ENCODE measurements around the gene SPOCK2. TPM values are rescaled to one million over a fixed set of nuclear protein-coding genes. Genes with fewer than 3 reads are reported as not detected.

The SPOCK2 gene
- total and polyA plus RNA-seq, 2 of the 4 experiments (the other 2 are of a cell fraction) = 0.02 TPM; not detected in 1

DNA sequence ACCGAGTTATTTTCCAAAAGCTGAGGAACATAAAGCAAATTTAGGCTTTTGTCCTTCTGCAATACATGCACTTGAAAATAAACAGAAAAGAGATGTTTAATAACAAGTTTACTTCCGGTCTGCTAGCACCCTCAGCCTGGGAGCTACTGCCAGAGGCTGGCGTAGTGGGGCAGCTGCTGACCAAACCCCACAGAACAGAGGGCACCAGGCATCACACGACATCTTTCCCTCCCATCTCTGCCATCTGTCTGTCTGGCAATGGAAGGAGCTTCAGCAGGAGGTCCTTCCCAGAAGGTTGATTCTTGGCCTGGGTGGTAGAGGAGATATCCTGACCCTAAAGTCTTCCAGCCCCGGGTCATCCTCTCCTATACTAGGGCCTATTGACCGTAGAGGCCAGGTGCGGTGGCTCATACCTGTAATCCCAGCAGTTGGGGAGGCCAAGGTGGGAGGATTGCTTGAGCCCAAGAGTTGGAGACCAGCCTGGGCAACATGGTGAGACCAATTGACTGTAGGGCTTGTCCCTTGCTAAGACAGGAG, 76.3 kb downstream of the SPOCK2 start:
- intact Hi-C loops (cut with micrococcal nuclease) = no loop called here
- TF ChIP-seq NFE2L2 (IDR thresholded peaks at IDR 0.05; ENCODE audit: low read depth, low read length) (no peak), CTCF (conservative IDR thresholded peaks at IDR 0.05; ENCODE audit: low read depth, low read length) (no peak), RFX5 (IDR thresholded peaks at IDR 0.05; ENCODE audit: low read depth, low read length) (no peak), CHD1 (IDR thresholded peaks at IDR 0.05; ENCODE audit: low read depth, low read length) (no peak), RCOR1 (IDR thresholded peaks at IDR 0.05; ENCODE audit: insufficient replicate concordance, low read length) (no peak), POLR2A (IDR thresholded peaks at IDR 0.05; ENCODE audit: low read depth, low read length) (no peak), ELK1 (IDR thresholded peaks at IDR 0.05; ENCODE audit: borderline replicate concordance, low read depth, low read length) (no peak), MAZ (IDR thresholded peaks at IDR 0.05; ENCODE audit: borderline replicate concordance, low read depth, low read length) (no peak), MXI1 (IDR thresholded peaks at IDR 0.05; ENCODE audit: borderline replicate concordance, low read depth, low read length) (no peak), BHLHE40 (IDR thresholded peaks at IDR 0.05; ENCODE audit: low read depth, low read length) (no peak), CEBPB (IDR thresholded peaks at IDR 0.05; ENCODE audit: low read depth, low read length) (no peak), SMC3 (IDR thresholded peaks at IDR 0.05; ENCODE audit: low read depth, low read length) (no peak), RAD21 (IDR thresholded peaks at IDR 0.05; ENCODE audit: low read length) (no peak), MAFK (IDR thresholded peaks at IDR 0.05; ENCODE audit: low read depth, low read length) (no peak), USF2 (IDR thresholded peaks at IDR 0.05; ENCODE audit: low read depth, low read length) (no peak), FOS (IDR thresholded peaks at IDR 0.05; ENCODE audit: low read depth, low read length) (no peak)

More for the DNA sequence above, 76.3 kb downstream of the SPOCK2 start:
- H3K9me3 ChIP-seq (ENCODE audit: control insufficient read depth, insufficient read depth, low read length) = no peaks in the 10 kb centered on the region
- no peak overlapping the region for H3K23ac ChIP-seq (ENCODE audit: low read depth, low read length)
- no peak overlapping the region for H3K27ac ChIP-seq (ENCODE audit: insufficient read depth, low read length)
- no peak for ATAC-seq (ENCODE audit: low read depth)
- H3K79me1 ChIP-seq (ENCODE audit: low read depth in 1 of 2, low read length in 2 of 2) = peaks cover 11 to 26% of the 10 kb centered on the region in 2 experiments
- H3K36me3 ChIP-seq (ENCODE audit: control insufficient read depth, insufficient read depth, low read length) = peaks cover 12% of the 10 kb centered on the region
- H2BK15ac ChIP-seq (ENCODE audit: low read depth, low read length) = no peak overlapping the region
- peaks cover 22% of the 10 kb centered on the region for H3K4me1 ChIP-seq (ENCODE audit: control insufficient read depth, insufficient read depth, low read length)
- DNase-seq = no peak
- H4K91ac ChIP-seq (ENCODE audit: insufficient read depth, low read depth, low read length) = no peak overlapping the region
- H4K8ac ChIP-seq (ENCODE audit: low read depth in 2 of 2, low read length in 2 of 2) = no peak overlapping the region
- H3K9ac ChIP-seq (ENCODE audit: low read depth, low read length) = no peak overlapping the region
- H3K27me3 ChIP-seq (ENCODE audit: control insufficient read depth, insufficient read depth, low read length) = no peaks in the 10 kb centered on the region
- dilution Hi-C loops (cut with HindIII; ENCODE audit: low sequenced_read_pairs, unreplicated experiment) (no loop called here), in situ Hi-C loops (cut with MboI; ENCODE audit: low sequenced_read_pairs) (no loop called here)
- H4K5ac ChIP-seq (ENCODE audit: low read depth, low read length) = no peak overlapping the region
- no peak overlapping the region for H3K18ac ChIP-seq (ENCODE audit: low read depth, low read length)
- H2BK20ac ChIP-seq (ENCODE audit: low read depth, low read length) = no peak overlapping the region
- H2BK120ac ChIP-seq (ENCODE audit: low read depth, low read length) = no peak overlapping the region
- no TSS peak for BruUV-seq (replicated peaks)
- no peak overlapping the region for H3K4me2 ChIP-seq (ENCODE audit: low read depth, low read length)
- no peak overlapping the region for H2AFZ ChIP-seq (replicated peaks; ENCODE audit: low read length, poor library complexity)
- H2AK9ac ChIP-seq (replicated peaks; ENCODE audit: low read depth, low read length, poor library complexity) = no peak overlapping the region
- no peak overlapping the region for H3K4me3 ChIP-seq (ENCODE audit: insufficient read depth, low read depth, low read length)
- H3K56ac ChIP-seq (ENCODE audit: extremely low read depth, insufficient read depth, low read length) = no peak overlapping the region
- CTCF ChIA-PET = no interaction called here
- no peak overlapping the region; the same call in 1 of the 2 replicates for H2AK5ac ChIP-seq (ENCODE audit: low read depth, low read length)
- WGBS, 2 experiments (ENCODE audit: extremely low coverage in 2 of 2, insufficient read length in 1 of 2) = no CpG with 5 or more reads among the region's 7 CpGs
- H4K20me1 ChIP-seq (ENCODE audit: insufficient read depth, low read length) = no peaks in the 10 kb centered on the region
- no peak overlapping the region for H2BK5ac ChIP-seq (ENCODE audit: low read depth, low read length, poor library complexity, severe bottlenecking)
- no peak overlapping the region for H3K4ac ChIP-seq (ENCODE audit: low read depth, low read length)
- H3K9me1 ChIP-seq (ENCODE audit: insufficient read depth, low read length) = peaks cover 31% of the 10 kb centered on the region
- H3K14ac ChIP-seq (replicated peaks; ENCODE audit: low read depth, low read length) = no peak overlapping the region
- POLR2A ChIA-PET (ENCODE audit: unreplicated experiment) = no interaction called here
